Fibroblast of the aortic adventitia (primary cell): Measurements from ENCODE around the gene ZNF837. TPM values are rescaled to one million over a fixed set of nuclear protein-coding genes. Genes with fewer than 3 reads are reported as not detected.

ENCODE experiments used
- DNase-seq: peaks from one replicate; pipeline ENCODE4 v3.0.0-alpha.2; 2010; ENCODE audit warnings: low read depth
- H3K4me3 ChIP-seq: 2 replicates; pipeline ENCODE4 v1.5.1; 2011; ENCODE audit warnings: low read depth, mild to moderate bottlenecking, control low read depth, low read length, moderate library complexity
- CTCF ChIP-seq: IDR thresholded peaks from 2 replicates; pipeline ENCODE4 v1.5.1; 2011; ENCODE audit warnings: mild to moderate bottlenecking, low read length, control low read depth, inconsistent platforms; ENCODE audit not compliant: insufficient read depth
- small RNA-seq: library from RNA; depleted of rRNA; stranded (forward); fragments of <200 nt; gene quantifications from one replicate; pipeline ENCODE3, GENCODE V24; 2012
- total RNA-seq: library from RNA; depleted of rRNA; stranded (reverse); fragments of >200 nt; gene quantifications from 2 replicates; pipeline ENCODE4 v1.2.3, GENCODE V29; 2012; ENCODE audit warnings: low replicate concordance

ZNF837 gene
- total RNA-seq, 1 donor: 2.6 TPM

GRCh38 chr19:58326501-58326913, 54.3 kb downstream of the ZNF837 start:
- no peak for TF ChIP-seq CTCF
- H3K4me3 ChIP-seq: peak overlapping the region; percentile 78
- no peak for DNase-seq

GRCh38 chr19:58325311-58326022, 55.4 kb downstream of the ZNF837 start:
- H3K4me3 ChIP-seq: peak overlapping the region; percentile 78
- no peak for TF ChIP-seq CTCF
- DNase-seq: no peak

GRCh38 chr19:58319241-58319640, 61.6 kb downstream of the ZNF837 start:
- no peak overlapping the region for H3K4me3 ChIP-seq
- DNase-seq: no peak
- TF ChIP-seq CTCF: no peak

- TF ChIP-seq CTCF: no peak
- H3K4me3 ChIP-seq: no peak overlapping the region
- DNase-seq: no peak
Observed at GRCh38 chr19:58318297-58318696, 62.5 kb downstream of the ZNF837 start.

Small RNA genes within 50 kb of the gene (small RNA-seq; reads per million reads assigned to genes)
- gene MIR4754 (not detected), gene MIR6806 (not detected), gene RNA5SP473 (not detected)

Other genes with a start within 250 kb of the ZNF837 start
- 8.7 and 13.6 TPM in 2 replicates for gene ZNF329, start 230.2 kb downstream of the ZNF837 start, total RNA-seq
- 14.7 and 15.6 TPM in 2 replicates for gene ZNF274, start 198.0 kb downstream of the ZNF837 start, total RNA-seq
- 28.2 and 35.6 TPM in 2 replicates for gene ZNF544, start 152.1 kb downstream of the ZNF837 start, total RNA-seq
- gene ZNF8, start 102.1 kb downstream of the ZNF837 start, total RNA-seq: 5.1 and 7.6 TPM in 2 replicates
- gene ERVK3-1, start 75.7 kb downstream of the ZNF837 start, total RNA-seq: 33.2 and 41.1 TPM in 2 replicates
- gene ZSCAN22, start 54.0 kb downstream of the ZNF837 start, total RNA-seq: 2.9 and 4.1 TPM in 2 replicates
- gene A1BG, start 27.5 kb downstream of the ZNF837 start, total RNA-seq: 6.8 TPM in 1 of 2 replicates, not detected in the other
- 0.98 and 1.1 TPM in 2 replicates for gene ZNF497, start 18.3 kb downstream of the ZNF837 start, total RNA-seq
- gene RPS5, start 6.2 kb upstream of the ZNF837 start, total RNA-seq: 178 and 1,453 TPM in 2 replicates
- gene RNF225, start 14.6 kb upstream of the ZNF837 start, total RNA-seq: not detected in 2 replicates
- gene ZNF584, start 27.6 kb upstream of the ZNF837 start, total RNA-seq: 14.4 and 17.1 TPM in 2 replicates
- gene ZNF132, start 59.1 kb upstream of the ZNF837 start, total RNA-seq: 9.2 and 10.8 TPM in 2 replicates
- gene ZNF324B, start 70.6 kb upstream of the ZNF837 start, total RNA-seq: 9.2 and 9.5 TPM in 2 replicates
- gene ZNF324, start 86.0 kb upstream of the ZNF837 start, total RNA-seq: 9.2 and 18.4 TPM in 2 replicates
- gene ZNF446, start 95.3 kb upstream of the ZNF837 start, total RNA-seq: 6.7 and 7.5 TPM in 2 replicates
- 5.2 and 5.5 TPM in 2 replicates for gene SLC27A5, start 131.0 kb upstream of the ZNF837 start, total RNA-seq
- 9.2 and 9.9 TPM in 2 replicates for gene ZBTB45, start 138.8 kb upstream of the ZNF837 start, total RNA-seq
- gene TRIM28, start 163.0 kb upstream of the ZNF837 start, total RNA-seq: 233 and 474 TPM in 2 replicates
- 109 and 239 TPM in 2 replicates for gene CHMP2A, start 174.1 kb upstream of the ZNF837 start, total RNA-seq
- 36.8 and 55.1 TPM in 2 replicates for gene UBE2M, start 177.6 kb upstream of the ZNF837 start, total RNA-seq
- 15.5 and 21.1 TPM in 2 replicates for gene MZF1, start 192.3 kb upstream of the ZNF837 start, total RNA-seq